Measurements from ENCODE around the gene ECI1. TPM values are rescaled to one million over a fixed set of nuclear protein-coding genes. Genes with fewer than 3 reads are reported as not detected.

The ECI1 gene, protein sequence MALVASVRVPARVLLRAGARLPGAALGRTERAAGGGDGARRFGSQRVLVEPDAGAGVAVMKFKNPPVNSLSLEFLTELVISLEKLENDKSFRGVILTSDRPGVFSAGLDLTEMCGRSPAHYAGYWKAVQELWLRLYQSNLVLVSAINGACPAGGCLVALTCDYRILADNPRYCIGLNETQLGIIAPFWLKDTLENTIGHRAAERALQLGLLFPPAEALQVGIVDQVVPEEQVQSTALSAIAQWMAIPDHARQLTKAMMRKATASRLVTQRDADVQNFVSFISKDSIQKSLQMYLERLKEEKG
- 10 to 100 TPM; 58.4 to 64.1 (median 58.7) TPM for polyA plus RNA-seq (ENCODE audit: insufficient read length in 3 of 3)

DNA sequence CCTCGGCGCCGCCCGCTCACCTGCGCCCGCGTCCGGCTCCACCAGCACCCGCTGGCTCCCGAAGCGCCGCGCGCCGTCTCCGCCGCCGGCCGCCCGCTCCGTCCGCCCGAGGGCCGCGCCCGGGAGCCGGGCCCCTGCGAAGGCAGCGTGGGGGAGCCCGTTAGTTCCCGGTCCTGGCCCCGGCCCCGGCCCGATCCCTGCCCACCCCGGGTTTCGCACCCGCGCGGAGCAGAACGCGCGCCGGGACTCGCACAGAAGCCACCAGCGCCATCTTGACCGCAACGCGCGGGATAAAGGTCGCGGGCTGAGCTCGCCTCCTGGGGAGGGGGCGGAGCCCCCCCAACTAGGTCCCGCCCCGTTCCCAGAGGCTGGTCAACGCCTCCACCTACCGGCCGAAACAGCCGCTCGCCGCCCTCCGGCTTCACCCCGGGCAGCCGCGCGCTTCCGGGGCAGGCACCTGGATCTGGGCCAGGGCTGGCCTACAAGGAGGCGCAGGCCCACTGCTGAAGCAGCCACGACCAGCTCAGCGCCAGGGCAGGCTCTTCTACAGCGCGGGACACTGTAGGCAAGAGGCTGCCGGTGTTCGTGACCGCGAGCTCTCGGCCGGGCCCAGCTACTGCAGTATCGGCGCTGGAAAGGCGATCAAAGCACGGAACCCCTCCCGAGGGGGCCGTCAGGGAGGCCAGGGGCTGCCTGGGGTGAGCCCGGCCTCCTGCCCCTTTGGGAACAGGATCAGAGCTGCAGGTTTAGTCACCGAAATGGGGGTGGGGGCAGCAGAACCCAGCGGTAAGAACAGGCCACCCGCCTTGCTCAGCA, at the start of gene ECI1:
TSS of gene ECI1 (minus strand) at position 292 of the 816 bp plus-strand sequence. CDS start at position 271, 21 bp downstream.
- DNase-seq (ENCODE audit: low read depth in 3 of 3, low spot score in 2 of 3) = peak; percentile 76 to 85 (median 79)

DNA sequence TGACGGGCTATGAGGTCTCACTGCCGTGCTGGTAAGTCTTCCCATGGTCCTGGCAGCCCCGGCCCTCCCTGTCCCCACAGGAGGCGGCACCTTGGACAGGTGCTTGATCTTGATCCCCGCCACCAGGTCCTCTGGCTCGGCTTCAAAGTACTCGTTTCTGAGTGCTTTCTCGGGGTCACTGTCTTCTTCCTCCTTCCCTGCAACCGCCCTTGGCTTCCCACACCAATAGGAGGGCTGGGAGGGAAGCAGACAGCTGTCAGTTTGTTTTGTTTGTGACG, 48.5 kb upstream of the ECI1 start:
- DNase-seq (ENCODE audit: low read depth in 3 of 3, low spot score in 2 of 3) = no peak

DNA sequence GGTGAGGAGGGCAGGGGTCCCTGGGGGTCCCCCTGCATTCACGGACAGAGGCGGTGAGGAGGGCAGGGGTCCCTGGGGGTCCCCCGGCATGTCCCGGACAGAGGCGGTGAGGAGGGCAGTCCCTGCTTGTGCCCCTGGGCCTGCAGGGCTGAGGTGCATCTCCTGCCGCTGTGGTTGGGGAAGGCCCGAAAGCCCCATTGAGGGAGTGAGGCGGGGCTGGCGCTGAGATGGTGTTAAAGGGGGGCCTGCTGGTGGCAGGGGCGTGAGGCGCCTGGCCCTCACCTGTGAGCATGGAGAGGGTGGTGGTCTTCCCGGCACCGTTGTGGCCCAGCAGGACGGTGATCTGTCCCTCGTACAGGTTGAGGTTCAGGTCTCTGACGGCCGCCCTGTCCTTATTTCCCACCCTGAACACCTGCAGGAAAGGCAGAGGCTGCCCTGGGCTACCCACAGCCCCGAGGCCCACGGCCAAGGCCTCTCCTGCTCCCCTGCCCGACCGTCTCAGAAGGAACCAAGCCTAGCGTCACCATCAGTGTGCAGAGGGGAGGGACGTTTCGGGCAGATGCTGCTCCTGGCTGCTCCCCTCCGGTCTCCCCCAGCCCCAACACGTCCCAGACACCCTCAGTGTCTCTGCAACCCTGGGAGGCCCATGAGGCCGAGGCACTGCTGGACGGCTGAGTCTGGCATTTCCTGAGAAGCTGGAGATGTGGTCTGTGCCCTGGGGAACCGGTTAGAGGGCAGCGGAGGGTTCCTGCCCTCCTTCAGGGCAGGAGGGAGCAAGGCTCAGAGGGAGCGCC, 47.9 kb upstream of the ECI1 start:
- no peak for DNase-seq (ENCODE audit: low read depth in 3 of 3, low spot score in 2 of 3)

DNA sequence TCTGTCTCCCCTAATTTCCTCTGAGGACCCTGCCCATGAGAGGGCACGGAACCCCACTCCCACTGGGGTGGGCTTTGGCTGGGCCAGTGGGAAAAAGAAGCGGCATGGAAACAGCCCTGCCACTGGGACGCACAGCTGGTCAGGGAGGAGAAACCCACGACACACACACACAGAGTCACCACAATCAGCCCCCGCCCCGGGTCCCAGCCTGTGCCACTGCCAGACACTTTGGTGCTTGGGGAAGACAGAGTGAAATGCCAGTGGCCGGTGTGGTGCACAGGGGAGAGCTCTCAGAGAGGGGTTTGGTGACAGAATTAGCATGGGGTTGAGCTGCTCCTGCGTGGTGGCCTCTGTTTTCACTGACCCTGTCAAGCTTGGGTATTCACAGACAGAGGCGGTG, 47.2 kb upstream of the ECI1 start:
- no peak for DNase-seq (ENCODE audit: low read depth in 3 of 3, low spot score in 2 of 3)

DNA sequence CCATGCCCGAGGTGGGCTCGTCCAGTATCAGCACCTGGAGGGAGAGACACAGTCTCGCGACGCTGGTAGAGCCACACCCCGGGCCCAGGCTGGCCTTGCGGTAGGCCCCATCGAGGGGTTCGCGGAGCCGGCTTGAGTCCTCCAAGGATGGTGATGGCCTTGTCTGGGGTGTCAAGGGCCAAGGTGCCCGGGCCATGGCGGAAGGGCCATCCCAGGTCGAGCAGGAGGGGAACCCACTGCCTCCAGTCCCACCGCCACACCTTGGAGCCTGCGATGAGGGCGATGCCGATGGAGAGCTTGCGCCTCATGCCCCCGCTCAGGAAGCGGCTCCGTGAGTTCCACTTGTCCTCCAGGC, 46.1 kb upstream of the ECI1 start:
- DNase-seq (ENCODE audit: low read depth in 3 of 3, low spot score in 2 of 3) = no peak

DNA sequence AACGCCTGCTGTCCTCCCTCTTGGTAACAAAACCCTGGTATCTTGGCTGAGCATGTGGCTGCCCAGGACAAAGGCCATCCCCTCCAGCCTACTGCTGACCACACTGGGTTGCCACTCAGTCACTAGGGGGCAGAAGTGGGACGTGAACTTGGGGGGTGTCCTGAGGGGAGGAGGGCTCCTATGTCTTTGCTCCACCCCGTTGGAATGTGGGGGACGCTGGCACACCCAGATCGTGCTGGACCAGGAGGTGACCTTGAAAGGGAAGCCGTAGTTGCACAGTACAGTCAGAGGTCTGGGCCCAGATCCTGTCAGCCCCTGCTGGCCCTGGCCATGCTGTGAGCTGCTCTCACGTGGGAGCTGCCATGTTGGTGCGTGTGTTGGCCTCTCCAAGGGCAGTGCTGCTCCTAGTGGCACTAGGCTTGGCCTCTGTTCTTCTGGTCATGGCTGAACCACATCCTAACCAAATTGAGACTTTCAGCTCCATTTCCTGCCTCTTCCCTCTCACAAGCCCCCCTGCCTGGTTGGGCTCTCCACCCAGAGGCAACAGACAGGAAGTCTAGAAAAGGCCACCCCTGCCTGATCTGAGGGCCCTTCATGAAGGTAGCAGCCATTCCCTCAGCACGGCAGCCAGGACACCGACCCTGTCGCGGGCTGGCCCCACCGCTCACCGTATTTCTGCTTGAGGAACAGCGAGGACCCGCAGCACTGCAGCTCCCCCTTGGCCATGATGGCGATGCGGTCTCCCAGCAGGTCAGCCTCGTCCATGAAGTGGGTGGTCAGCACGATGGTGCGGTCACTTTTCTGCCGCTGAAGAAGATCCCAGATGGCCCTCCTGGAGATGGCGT, 45.5 kb upstream of the ECI1 start:
- DNase-seq (ENCODE audit: low read depth in 3 of 3, low spot score in 2 of 3) = no peak

DNA sequence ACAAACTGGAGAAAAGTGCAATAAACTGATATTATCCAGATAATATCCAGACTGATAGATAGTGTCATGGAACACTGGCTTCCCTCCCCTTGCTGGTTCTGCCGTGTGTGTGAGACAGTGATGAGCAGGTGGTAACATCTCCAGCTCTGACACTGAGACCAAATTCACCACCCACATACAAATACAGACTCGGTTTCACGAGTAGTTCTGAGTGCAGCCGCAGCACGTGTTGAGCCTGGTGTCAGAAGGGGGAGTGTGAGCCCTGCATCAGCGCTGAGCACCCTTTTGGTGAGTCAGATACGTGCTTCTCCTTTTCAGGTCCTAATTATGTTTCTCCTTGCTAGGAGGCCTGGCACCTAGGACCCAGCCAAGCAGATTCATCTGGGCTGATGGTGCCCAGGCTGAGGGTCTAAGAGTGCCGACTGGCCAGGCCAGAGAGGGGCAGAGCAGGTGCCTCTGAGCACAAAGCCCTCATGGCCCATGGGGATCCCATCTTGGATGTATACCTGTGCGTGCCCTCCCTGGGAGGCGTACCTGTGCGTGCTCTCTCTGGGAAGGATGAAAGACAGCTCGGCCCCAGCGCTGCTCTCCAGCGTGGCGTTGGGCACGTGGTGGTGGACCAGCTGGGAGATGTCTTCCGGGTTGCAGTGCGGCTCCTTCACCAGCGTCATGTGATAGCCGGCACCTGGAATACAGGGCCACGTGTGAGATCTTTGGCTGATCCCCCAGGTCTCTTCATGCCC, 43.8 kb upstream of the ECI1 start:
- DNase-seq (ENCODE audit: low read depth in 3 of 3, low spot score in 2 of 3) = no peak

DNA sequence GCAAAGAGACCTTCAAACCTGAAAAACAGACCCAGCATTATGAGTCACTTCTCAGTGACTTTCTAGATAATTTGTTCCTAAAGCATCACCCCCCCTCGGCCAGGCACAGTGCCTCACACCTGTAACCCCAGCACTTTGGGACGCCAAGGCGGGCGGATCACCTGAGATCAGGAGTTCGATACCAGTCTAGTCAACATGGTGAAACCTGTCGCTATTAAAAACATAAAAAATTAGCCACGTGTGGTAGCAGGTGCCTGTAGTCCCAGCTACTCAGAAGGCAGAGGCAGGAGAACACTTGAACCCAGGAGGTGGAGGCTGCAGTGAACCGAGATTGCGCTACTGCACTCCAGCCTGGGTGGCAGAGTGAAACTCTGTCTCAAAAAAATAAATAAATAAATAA, 40.8 kb upstream of the ECI1 start:
- no peak for DNase-seq (ENCODE audit: low read depth in 3 of 3, low spot score in 2 of 3)

DNA sequence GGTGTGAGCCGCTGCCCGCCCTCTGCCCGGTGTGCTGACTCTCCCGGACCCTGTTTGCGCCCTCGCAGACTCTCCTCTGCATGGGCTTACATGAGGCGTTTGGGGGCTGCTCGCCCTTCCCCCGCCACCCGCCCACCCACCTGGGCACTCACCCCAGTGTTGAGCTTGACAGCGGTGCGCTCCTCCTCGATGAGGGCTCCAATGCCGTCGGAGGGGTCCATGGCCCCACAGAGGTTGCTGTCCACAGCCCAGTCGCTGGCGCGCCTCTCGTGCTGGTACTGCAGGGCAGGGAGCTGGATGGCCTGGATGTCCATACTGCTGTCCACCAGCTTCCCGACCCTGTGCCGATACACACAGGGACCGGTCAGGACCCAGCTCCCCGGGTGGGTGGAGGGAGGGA, 37.9 kb upstream of the ECI1 start:
- no peak for DNase-seq (ENCODE audit: low read depth in 3 of 3, low spot score in 2 of 3)

DNA sequence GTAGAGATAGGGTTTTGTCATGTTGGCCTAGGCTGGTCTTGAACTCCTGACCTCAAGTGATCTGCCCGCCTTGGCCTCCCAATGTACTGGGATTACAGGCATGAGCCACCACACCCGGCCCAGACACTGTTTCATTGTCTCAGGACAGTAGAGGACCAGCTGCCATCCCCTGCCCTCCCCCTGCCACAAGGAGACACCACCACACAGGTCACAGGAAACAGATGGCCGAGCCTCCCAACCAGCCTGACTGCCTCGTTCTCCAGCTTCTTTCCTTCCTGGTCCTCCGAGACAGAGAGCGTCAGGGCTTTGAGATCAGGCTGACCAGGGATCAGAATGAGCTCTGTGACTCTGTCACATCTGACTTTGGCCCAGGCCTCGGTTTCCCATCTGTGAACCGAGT, 37.3 kb upstream of the ECI1 start:
- no peak for DNase-seq (ENCODE audit: low read depth in 3 of 3, low spot score in 2 of 3)

DNA sequence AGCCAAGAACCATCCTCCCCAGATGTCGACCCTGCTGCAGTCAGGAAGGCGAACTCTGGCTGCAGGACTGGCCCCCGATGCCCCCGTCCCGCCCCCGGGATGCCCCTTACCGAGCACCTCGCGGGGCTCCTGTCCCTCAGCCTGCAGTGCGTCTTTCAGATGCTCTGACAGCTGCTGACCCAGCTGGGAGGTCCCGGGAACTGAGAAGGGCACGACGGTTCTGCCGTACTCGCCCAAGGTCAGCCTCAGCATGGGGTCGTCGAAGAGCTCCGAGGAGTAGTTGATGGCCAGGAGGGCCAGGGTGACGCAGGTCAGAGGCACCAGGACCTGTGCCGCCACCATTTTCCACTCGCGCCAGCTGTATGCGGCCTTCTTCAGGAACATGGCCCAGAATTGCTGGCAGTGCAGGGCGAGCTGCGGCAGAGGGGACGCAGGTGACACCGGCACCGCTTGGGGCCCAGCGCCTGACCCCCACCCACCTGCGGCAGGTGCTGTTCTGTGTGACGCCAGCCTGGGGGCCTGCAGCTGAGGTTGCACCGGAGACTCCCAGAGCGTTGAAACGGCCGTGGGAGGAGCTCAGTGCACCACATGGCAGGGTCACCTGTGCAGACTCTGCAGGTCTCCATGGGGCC, 36.6 kb upstream of the ECI1 start:
- DNase-seq (ENCODE audit: low read depth in 3 of 3, low spot score in 2 of 3) = no peak

DNA sequence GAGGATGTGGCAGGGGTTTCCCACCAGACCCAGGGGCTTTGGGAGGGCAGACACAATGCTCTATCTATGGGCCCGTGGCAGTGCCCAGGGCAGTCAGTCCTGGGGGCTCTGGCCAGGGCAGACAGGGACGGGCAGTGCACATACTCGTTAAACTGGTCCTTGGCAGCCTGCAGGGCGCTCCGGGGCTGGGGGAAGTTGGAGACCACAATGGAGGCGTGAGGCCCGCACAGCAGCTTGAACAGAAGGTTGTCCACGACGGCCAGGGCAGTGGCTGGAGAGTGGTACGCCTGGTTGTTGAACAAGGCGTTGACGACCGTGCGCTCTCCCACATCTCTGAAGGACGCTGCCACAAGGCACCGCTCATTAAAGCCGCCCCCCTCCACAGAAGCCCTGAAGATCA, 35.2 kb upstream of the ECI1 start:
- DNase-seq (ENCODE audit: low read depth in 3 of 3, low spot score in 2 of 3) = no peak

DNA sequence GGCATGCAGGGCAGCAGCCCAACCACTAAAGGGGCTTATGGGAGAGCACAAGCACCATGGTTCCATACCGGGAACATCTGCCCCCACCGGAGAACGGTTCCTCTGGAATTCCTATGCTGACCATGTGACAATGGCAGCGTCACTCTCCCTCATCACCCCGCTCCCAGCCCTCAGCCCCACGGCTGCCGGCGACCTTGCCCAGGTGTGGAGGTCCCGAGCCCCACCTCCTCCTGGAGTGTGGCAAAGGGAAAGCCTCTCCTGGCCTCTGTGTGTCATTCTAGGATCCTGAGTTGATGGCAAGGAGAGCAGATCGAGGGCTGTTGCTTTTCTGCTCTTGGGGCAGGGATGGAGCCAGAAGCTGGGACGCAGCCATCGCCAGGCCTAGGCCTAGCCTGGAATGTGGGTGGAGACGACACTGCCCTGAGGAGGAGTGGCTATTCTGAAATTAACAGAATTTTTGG, 34.4 kb upstream of the ECI1 start:
- DNase-seq (ENCODE audit: low read depth in 3 of 3, low spot score in 2 of 3) = no peak

DNA sequence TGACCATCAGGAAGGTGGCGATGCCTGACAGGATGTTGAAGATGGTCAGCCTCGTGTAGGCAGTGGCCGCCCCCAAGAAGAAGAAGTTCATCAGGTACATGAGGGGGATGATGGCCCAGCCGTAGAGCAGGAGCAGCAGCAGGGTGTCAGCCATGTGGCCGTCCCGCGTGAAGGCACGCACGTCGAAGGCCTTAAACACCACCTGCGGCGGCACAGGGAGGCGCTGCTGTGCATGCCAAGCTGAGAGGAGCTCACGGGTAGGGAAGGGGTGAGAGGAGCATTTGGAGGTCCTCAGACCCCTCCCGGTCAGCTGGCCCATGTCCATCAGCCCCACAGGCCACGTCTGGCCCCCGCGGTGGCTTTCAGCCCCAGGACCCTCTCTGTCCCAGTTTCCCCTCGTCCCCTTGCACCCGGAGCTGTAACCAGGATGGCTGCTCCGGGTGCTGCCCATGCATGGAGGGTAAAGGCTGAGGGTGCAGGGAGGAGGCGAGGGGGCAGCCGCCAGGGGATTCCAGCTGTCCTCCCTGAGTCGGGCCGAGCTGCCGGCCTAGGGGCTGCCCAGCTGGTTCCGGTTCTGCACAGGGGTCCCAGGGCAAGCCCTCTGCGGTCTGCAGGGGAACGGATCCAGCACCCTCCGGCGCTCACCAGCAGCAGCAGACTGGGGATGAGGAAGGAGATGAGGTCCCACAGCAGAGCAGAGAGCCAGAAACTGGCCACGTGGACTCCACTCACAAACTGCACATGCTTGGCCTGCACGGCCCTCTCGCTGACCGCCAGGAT, 33.6 kb upstream of the ECI1 start:
- no peak for DNase-seq (ENCODE audit: low read depth in 3 of 3, low spot score in 2 of 3)

DNA sequence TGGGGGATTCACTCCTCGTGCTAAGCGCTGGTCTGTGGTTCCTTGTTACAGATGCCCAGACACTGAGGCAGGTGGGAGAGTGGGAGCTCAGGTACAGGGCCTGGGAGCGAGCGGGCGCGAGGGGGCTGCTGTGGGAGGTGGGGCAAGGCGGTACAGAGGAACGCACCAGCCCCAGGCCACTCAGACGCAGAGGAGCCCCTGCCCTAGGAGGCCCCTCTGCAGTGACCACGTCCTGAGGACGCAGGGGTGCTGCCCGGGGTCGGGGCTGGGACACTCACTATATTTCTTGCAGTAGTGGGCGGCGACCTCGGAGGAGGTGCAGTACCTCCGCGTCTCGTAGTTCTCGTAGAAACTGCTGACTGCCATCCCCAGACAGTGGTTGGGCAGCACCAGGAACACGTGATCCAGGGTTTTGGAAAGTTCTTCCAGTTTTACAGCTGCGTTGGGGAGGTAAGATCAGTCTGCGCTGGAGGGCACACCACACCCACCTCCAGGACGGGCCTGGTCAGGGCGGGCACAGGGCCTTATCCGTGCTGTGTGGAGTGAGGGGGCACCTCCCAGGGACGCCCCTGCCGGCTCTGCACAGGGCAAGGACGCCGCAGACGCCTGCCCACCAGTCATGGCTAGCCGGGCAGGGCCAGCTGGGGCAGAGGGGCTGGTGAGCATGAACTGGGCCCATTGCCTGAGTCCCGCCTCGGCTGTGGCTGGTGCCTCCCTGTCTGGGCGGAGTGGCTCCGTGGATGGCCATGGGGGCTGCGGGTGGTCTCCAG, 32.8 kb upstream of the ECI1 start:
- DNase-seq (ENCODE audit: low read depth in 3 of 3, low spot score in 2 of 3) = no peak

DNA sequence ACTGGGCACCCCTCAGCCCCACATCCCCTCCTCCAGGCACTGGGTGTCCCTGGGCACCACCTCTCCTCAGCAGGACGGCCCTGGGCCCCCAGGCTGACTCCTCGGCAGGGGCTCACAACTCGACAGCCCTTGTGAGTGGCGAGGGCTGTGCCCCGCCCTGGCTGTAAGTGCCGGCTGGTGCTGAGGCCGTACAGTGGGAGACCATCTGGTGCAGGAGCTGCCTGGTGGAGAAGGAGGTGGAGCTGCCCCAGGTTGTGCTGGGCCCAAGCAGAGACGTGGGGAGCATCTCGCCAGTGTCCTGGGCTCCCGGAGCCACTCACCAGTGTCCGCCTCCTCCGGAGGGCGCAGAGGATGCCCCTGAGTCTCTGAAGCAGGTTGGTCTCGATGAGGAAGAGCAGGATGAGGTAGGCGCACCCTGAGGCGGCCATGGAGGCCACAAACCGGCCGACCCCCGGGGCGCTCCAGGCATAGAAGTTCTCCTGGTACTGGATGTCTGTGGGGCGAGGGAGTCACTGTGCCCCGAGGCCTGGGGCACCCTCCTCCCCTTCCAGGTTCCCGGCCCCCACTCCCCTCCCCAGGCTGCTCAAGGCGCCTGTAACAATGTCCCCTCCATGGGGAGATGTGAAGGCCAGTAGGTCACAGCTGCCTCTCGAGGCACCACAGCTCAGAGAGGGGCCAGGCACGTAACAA, 31.6 kb upstream of the ECI1 start:
- DNase-seq (ENCODE audit: low read depth in 3 of 3, low spot score in 2 of 3) = no peak

DNA sequence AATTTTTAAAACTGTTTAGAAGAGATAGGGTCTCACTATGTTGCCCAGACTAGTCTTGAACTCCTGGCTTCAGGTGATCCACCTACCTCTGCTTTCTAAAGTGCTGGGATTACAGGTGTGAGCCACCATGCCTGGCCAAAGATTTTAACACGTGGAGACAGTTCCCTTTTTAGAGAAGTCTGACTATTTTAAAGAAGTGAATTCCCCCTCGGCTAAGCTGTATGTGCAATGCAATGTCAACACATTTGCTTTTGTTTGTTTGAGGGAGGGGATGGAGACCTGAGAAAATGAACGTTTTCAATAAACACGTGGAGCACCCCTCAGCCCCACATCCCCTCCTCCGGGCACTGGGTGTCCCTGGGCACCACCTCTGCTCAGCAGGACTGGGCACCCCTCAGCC, 30.9 kb upstream of the ECI1 start:
- DNase-seq (ENCODE audit: low read depth in 3 of 3, low spot score in 2 of 3) = no peak

Measured in right renal cortex interstitium (tissue), 3 donors.